ENCODE results near the gene ADORA1. TPM values are rescaled to one million over a fixed set of nuclear protein-coding genes. Genes with fewer than 3 reads are reported as not detected.

The ADORA1 gene
- polyA plus RNA-seq, 1 of the 3 experiments (the other 2 are of a cell fraction): 4.8 TPM

DNA sequence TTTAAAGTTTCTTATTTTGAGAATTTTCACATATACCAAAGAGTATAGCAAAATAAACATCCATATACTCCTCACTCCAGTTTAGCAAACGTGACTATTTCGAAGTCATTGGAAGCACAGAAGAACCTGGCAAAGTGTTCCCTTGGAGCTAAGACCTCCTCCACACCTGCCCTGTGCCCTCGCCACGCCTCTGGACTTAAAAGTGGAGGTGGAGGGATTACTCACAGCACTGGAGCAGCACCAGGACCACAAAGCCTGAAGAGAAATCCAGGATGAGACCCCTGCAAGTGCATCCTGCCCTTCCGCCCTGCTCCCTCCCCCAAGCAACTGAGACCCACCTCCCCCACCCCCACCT is 58.5 kb downstream of the ADORA1 start:
- Histone ChIP-seq H3K4me1 (ENCODE audit: control insufficient read depth in 1 of 2, insufficient read depth in 2 of 2, low read depth in 1 of 2, low read length in 1 of 2) (peaks cover 0 to 18% of the 10 kb centered on the region in 2 experiments; a peak in 1 of 4 replicates), H3K9me3 (no peaks in the 10 kb centered on the region), H4K20me1 (ENCODE audit: insufficient read depth) (no peaks in the 10 kb centered on the region), H3K27me3 (ENCODE audit: insufficient read depth) (no peaks in the 10 kb centered on the region), H3K27ac (ENCODE audit: low read depth in 2 of 2, low read length in 1 of 2) (no peak overlapping the region), H3K9ac (no peak overlapping the region), H3K4me2 (no peak overlapping the region), H3K36me3 (replicated peaks in 1 of 2; ENCODE audit: control insufficient read depth in 1 of 2, insufficient read depth in 2 of 2, low read length in 1 of 2) (no peaks in the 10 kb centered on the region), H3K4me3 (ENCODE audit: low read depth in 2 of 2, low read length in 1 of 2) (no peak overlapping the region), H3K79me2 (ENCODE audit: insufficient read depth) (no peaks in the 10 kb centered on the region), H2AFZ (ENCODE audit: low read depth) (no peak overlapping the region), H3F3A (replicated peaks; ENCODE audit: insufficient read depth) (no peaks in the 10 kb centered on the region), H3K9me2 (no peaks in the 10 kb centered on the region)
- 87% methylated on average over 5 of the region's 5 CpGs for WGBS (ENCODE audit: low lambda C conversion rate)
- no peak for TF ChIP-seq SIN3A (IDR thresholded peaks at IDR 0.05; ENCODE audit: borderline replicate concordance, low read depth, low read length)
- no peak for TF ChIP-seq SMC3 (IDR thresholded peaks at IDR 0.05; ENCODE audit: low read depth, low read length)
- TF ChIP-seq, protein P1, sequence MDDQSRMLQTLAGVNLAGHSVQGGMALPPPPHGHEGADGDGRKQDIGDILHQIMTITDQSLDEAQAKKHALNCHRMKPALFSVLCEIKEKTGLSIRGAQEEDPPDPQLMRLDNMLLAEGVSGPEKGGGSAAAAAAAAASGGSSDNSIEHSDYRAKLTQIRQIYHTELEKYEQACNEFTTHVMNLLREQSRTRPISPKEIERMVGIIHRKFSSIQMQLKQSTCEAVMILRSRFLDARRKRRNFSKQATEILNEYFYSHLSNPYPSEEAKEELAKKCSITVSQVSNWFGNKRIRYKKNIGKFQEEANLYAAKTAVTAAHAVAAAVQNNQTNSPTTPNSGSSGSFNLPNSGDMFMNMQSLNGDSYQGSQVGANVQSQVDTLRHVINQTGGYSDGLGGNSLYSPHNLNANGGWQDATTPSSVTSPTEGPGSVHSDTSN (IDR thresholded peaks at IDR 0.05): no peak
- TF ChIP-seq JUND (IDR thresholded peaks at IDR 0.05): no peak
- TF ChIP-seq, protein P2, sequence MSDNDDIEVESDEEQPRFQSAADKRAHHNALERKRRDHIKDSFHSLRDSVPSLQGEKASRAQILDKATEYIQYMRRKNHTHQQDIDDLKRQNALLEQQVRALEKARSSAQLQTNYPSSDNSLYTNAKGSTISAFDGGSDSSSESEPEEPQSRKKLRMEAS (IDR thresholded peaks at IDR 0.05; ENCODE audit: low read depth): no peak
- TF ChIP-seq FOXM1 (IDR thresholded peaks at IDR 0.05; ENCODE audit: low read depth): no peak
- no peak for TF ChIP-seq GATA2 (CRISPR knock-in tag; IDR thresholded peaks at IDR 0.05)
- no peak for TF ChIP-seq GABPA (IDR thresholded peaks at IDR 0.05; ENCODE audit: low read depth)
- no peak for TF ChIP-seq FOSL2 (IDR thresholded peaks at IDR 0.05; ENCODE audit: borderline replicate concordance, low read depth)
- TF ChIP-seq, protein P3, sequence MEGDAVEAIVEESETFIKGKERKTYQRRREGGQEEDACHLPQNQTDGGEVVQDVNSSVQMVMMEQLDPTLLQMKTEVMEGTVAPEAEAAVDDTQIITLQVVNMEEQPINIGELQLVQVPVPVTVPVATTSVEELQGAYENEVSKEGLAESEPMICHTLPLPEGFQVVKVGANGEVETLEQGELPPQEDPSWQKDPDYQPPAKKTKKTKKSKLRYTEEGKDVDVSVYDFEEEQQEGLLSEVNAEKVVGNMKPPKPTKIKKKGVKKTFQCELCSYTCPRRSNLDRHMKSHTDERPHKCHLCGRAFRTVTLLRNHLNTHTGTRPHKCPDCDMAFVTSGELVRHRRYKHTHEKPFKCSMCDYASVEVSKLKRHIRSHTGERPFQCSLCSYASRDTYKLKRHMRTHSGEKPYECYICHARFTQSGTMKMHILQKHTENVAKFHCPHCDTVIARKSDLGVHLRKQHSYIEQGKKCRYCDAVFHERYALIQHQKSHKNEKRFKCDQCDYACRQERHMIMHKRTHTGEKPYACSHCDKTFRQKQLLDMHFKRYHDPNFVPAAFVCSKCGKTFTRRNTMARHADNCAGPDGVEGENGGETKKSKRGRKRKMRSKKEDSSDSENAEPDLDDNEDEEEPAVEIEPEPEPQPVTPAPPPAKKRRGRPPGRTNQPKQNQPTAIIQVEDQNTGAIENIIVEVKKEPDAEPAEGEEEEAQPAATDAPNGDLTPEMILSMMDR (IDR thresholded peaks at IDR 0.05): no peak
- no peak for TF ChIP-seq CHD2 (IDR thresholded peaks at IDR 0.05; ENCODE audit: low read length, partially characterized antibody)
- no peak for TF ChIP-seq YY1 (IDR thresholded peaks at IDR 0.05; ENCODE audit: low read depth)
- no peak for TF ChIP-seq NFIC (IDR thresholded peaks at IDR 0.05; ENCODE audit: borderline replicate concordance)
- no peak for TF ChIP-seq RXRA (IDR thresholded peaks at IDR 0.05; ENCODE audit: borderline replicate concordance, low read depth)
- no peak for TF ChIP-seq POLR2AphosphoS5 (IDR thresholded peaks at IDR 0.05; ENCODE audit: low read depth, low read length)
- no peak for TF ChIP-seq TCF12 (IDR thresholded peaks at IDR 0.05)
- no peak for TF ChIP-seq RCOR1 (IDR thresholded peaks at IDR 0.05; ENCODE audit: low read length)
- TF ChIP-seq, protein P4, sequence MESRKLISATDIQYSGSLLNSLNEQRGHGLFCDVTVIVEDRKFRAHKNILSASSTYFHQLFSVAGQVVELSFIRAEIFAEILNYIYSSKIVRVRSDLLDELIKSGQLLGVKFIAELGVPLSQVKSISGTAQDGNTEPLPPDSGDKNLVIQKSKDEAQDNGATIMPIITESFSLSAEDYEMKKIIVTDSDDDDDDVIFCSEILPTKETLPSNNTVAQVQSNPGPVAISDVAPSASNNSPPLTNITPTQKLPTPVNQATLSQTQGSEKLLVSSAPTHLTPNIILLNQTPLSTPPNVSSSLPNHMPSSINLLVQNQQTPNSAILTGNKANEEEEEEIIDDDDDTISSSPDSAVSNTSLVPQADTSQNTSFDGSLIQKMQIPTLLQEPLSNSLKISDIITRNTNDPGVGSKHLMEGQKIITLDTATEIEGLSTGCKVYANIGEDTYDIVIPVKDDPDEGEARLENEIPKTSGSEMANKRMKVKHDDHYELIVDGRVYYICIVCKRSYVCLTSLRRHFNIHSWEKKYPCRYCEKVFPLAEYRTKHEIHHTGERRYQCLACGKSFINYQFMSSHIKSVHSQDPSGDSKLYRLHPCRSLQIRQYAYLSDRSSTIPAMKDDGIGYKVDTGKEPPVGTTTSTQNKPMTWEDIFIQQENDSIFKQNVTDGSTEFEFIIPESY (IDR thresholded peaks at IDR 0.05; ENCODE audit: borderline replicate concordance, low read depth): no peak
- TF ChIP-seq, protein P5, sequence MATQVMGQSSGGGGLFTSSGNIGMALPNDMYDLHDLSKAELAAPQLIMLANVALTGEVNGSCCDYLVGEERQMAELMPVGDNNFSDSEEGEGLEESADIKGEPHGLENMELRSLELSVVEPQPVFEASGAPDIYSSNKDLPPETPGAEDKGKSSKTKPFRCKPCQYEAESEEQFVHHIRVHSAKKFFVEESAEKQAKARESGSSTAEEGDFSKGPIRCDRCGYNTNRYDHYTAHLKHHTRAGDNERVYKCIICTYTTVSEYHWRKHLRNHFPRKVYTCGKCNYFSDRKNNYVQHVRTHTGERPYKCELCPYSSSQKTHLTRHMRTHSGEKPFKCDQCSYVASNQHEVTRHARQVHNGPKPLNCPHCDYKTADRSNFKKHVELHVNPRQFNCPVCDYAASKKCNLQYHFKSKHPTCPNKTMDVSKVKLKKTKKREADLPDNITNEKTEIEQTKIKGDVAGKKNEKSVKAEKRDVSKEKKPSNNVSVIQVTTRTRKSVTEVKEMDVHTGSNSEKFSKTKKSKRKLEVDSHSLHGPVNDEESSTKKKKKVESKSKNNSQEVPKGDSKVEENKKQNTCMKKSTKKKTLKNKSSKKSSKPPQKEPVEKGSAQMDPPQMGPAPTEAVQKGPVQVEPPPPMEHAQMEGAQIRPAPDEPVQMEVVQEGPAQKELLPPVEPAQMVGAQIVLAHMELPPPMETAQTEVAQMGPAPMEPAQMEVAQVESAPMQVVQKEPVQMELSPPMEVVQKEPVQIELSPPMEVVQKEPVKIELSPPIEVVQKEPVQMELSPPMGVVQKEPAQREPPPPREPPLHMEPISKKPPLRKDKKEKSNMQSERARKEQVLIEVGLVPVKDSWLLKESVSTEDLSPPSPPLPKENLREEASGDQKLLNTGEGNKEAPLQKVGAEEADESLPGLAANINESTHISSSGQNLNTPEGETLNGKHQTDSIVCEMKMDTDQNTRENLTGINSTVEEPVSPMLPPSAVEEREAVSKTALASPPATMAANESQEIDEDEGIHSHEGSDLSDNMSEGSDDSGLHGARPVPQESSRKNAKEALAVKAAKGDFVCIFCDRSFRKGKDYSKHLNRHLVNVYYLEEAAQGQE (IDR thresholded peaks at IDR 0.05; ENCODE audit: low read depth, low read length): no peak
- ChIA-PET CTCF (interaction anchor here (1.2 to 1.7 kb wide), 4 partner anchors 9 to 68 kb away, joined by 3 to 9 read pairs (median 6); no protein-coding TSS in a partner anchor), POLR2A (no interaction called here)
- no peak for DNase-seq

All from SK-N-SH (cell line).